ENCODE results near the gene MOB3A.

Gene MOB3A

GRCh38 chr19:2033115-2033824, 62.9 kb downstream of the MOB3A start:
- DNase-seq, result no peak

GRCh38 chr19:2032296-2032941, 63.7 kb downstream of the MOB3A start:
- peak; percentile 48 to 60 for DNase-seq

- DNase-seq, result no peak
Observed at GRCh38 chr19:2027361-2027760, 68.8 kb downstream of the MOB3A start.

- DNase-seq, result no peak
Observed at GRCh38 chr19:2026770-2027169, 69.4 kb downstream of the MOB3A start.

GRCh38 chr19:2022289-2022688, 73.8 kb downstream of the MOB3A start:
- no peak for DNase-seq

- DNase-seq, result no peak
Observed at GRCh38 chr19:2021453-2022140, 74.5 kb downstream of the MOB3A start.
